Measurements from ENCODE around the gene LRRC1.
A peak's percentile ranks its signal among the peaks of the same experiment; 100 is the strongest.
"Not testable (repeated sequence)": the region's sequence is repeated elsewhere in the genome, so short reads cannot be mapped to it uniquely, and the experiment has no call there.

Gene LRRC1

DNA sequence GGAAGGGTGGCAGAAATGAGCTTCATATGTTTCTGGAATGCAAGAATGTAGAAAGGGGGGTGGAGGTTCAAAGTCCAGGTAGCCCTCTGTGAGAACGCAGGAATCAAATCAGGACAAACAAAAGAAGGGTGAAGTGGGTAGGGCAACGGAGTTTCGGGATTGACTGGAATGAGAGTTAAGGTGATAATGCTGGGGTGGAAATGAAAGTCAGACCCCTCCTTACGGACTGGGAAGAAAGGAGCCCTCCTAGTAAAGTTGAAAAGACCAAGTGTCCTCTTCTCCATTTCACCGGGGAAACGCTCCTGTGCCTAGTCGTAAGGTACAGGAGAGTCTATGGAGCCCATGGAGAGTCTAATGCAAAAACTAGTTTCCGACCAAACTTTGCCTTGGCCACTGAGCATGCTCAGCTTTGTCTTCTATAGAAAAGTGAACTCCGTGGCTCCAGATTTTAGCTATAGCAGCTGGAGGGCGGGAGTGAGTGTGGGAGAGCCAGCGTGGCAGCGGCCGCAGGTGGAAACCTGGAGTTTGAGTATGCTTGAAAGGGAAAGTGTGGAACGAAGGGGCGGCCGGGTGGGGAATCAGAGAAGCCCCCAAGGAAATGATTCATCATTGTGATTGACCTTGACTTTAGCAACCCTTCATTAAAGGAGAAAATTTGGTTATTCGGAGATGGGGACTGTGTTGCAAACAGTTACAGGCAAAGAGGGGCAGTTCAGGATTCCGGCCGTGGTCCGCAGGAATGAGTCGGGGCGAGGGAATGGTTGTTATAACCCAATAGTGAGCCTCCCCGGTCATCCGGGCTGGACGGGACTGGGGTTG, 1.3 kb upstream of the LRRC1 start:
- peak; percentile 42 to 73 for DNase-seq

DNA sequence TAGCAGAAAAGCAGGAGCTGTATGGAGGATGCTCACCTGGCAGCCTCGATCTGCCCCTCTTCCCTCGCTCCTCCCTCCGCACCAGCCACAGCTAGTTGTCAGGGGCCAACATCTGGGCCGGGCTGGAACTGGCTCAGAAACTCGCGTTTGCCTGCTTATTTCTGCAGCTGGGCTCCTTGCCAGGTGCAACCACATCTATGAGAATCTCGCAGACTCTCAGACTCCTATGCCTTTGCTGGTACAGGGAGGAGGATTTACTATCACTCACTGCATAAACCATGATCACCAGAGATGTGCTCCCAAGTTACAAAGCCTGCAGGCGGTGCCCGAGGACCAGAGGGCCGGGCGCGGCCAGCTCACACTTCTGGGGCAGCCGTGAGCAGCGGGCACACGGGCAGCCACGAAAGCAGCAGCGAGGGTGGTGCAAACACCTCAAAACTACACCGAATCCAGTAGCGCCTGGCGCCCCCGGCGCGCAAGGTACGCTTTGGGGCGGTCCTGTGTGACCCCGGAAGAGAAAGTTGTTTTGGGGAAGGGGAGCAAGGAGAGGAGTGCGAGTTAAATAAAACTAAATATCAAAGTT, 577 bp upstream of the LRRC1 start:
- peak in 1 of 2 experiments; percentile 68 for DNase-seq

DNA sequence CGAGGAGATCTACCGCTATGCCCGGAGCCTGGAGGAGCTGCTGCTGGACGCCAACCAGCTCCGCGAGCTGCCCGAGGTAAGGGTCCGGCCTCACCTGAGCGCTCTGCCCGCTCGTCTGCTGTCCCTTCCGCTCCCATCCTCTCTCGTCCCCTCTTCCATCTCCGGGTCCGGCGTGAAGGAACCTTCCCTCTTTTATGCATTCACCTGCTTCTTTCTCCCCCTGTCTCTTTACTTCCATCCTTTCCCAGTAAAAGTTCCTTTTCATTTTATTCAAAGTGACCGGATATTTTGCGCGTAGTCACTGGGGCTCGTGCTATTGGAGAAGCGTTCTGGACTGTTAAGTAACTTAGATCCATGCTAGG, 516 bp downstream of the LRRC1 start:
- DNase-seq = peak in 1 of 2 experiments; percentile 18

DNA sequence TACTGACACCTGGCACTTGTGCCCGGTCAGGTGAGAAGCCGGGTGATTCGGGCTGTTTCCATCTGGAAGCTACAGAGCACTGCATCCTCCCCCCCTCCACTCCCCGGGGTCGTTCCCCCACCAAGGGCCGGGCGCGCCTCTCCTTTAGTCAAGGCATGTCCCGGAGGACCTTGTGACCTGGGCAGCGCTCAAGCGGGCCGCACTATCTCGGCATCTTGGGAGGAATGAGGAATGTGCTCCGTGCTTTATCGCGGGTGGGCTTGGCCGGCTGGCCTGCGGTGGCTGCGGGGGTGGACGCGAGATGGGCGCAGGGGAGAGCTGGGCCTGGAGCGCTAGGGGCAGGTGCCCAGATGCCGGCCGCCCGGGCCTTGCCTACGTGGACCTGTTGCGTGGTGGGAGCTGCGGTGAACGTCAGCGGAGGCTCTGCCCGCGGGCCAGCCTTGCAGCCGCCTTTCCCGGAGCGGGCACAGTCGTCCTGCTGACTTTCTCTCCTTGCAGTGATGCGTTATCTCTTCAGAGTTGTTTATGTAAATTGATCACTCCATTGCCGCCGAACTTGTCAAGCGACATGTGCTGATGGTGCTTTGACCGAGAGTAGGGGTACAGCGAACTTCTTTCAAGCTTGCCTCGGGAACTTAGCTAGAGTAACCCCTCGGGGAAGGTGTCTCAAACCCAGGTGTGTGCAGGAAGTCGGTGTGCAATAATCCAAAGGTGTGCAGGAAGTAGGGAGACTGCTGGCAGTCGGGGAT, 1.1 kb downstream of the LRRC1 start:
- peak; percentile 27 for DNase-seq

DNA sequence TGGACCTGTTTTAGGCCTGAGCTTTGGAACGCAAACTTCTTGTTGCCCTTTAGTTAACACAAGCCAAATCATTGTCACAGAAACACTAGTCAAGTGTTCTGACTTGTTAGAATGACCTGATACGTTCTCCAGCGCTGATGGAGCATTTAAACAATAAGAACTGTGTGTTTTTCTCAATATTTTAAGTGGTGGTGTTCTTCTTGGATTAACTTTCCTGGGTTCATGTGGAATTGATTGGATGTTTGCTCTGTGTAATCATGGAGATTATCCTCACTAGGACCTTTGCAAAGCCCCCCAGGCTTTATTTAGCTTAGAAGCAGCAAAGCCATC, 1.6 kb downstream of the LRRC1 start:
- DNase-seq = no peak

DNA sequence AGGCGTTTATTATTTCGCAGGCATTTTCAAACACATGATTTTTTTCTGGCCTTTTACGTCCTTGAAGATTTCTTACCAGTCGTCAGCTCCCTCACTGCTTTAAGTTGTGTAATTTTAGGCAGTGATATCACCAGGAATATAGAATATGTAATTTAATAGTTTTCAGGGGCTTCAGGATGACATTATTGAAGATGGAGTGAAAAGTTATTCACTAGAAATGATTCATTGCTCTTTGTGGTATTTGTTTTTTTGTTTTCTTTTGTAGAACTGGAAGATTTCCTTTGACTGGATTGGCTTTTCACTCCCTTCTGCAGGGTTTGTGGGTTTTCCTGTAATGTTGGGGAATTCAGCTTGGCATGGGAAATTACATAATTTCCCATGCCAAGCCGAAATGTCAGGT, 2.0 kb downstream of the LRRC1 start:
- no peak for DNase-seq

DNA sequence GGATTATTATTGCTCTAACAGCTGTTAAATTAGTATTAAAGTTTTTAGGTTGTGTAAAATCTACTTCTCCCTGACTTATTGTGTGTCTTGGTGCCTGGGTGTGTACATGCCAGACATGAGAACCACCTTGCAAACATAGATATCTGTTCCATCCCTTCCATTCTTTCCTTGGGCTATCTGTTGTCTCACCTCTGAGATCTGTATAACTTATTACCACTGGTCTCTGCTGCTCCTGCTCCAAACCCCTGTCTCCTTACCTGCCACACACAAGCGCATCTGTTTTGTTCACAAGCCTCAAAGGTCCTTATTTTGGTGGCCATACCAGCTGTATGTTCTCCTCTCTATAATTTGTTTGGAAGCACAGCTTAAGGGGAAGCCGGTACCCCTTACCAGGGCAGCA, 2.5 kb downstream of the LRRC1 start:
- DNase-seq = no peak

DNA sequence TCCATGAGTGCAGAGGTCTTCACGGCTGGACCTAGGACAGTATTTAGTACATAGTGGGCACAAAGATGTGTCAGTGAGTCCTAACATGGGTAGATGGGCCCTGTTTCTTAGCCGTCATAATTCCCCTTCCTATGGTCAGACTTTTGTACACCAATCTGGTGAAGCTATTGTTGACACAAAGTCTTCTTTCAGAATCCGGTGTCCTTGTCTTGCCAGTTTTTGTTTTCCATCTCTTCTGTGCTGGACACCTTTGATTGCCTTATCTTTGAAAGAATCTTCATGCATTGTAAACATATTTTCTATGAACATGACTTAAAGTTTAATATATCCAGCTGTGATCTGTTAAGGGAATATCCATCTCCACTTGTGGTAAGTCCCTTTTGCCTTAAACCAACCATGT, 4.5 kb downstream of the LRRC1 start:
- DNase-seq = no peak

DNA sequence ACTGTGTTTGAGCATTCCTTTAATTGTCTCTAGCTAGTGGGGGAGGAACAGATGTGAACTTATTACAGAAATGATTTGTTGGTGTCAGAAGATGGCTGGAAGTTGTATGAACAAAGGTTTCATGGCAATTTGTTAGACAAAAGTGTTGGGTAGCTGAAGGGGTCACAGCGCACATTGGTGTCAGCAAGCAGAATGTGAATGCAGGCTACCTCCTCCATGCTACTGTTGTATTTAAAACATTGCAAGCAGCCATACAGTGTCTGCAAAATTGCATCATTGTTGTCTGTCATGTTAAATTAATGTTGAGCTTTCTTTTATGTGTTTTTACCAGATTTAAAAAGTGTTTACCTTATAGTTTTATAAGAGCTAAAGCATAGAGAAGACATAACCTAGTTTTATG, 6.2 kb downstream of the LRRC1 start:
- DNase-seq = no peak

DNA sequence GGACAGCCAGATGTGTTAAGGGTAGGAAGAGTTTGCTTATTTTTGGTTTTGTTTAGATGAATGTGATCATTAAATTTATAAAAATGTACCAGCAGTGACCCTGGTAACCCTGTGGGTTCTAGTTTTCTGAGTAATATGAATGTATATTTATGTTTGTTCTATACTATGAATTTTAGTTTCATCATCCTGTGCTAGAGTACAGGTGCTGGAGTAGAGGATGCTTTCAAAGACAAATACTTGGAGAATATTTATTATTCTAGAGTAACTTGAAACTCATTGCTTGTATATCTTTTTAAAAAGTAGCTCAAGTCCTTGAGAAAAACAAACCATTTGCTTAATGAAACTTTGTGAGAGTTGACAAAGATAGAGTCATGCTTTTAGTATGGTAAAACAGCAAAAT, 7.8 kb downstream of the LRRC1 start:
- no peak for DNase-seq

DNA sequence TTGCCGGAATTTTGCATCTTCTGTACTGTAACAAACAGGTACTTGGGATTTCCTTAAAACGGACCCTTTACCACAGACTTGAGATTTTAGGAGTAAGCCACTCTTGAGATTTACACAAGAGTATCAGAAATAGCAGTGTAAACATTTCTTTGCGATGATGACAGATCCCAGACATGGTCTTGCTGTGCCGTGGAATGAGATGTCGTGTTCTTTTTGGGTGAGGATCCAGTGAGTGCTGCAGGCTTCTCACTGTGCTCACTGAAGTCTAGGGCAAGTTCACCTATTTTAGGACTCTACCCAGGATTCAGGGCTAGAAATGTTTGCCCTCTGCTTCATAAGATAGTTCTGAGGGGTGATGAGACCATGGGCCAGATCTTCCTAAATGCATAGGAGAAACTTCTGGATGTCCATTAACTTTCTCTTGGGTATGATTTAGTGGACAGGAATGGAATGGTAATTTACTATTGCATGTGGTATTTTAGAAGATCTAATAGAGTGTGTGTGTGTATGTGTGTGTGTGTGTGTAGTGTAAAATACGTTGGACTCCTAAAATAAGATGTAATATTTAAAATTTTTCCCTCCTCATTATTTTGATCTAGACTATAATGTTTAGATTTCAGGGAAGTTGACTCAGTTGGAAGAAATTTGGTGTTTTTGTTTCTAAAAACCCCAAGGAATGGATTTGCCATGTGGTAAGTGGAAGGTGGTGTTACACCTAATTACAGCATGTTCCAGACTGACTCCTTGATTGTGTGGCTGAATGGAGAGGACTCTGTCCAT, 8.5 kb downstream of the LRRC1 start:
- DNase-seq = no peak

DNA sequence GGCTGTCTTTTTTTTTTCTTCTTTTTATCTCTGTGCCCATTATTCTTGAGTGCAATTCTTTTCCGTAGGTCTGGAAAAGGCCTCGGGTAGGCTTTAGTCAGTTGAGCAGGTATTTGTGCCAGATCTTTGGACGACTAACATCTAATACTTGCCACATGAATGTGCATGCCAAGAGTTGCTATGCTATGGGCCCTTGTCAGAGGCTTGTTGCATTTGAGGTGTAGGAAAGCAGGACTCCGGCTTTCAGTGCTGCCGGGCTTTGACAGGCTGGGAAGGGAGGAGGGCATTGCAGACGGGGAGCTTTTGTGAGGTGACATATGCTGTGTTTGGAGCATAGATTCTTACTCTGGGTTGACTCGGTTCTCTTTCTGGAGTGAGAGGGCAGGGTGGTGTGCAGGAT, 10.2 kb downstream of the LRRC1 start:
- no peak for DNase-seq

DNA sequence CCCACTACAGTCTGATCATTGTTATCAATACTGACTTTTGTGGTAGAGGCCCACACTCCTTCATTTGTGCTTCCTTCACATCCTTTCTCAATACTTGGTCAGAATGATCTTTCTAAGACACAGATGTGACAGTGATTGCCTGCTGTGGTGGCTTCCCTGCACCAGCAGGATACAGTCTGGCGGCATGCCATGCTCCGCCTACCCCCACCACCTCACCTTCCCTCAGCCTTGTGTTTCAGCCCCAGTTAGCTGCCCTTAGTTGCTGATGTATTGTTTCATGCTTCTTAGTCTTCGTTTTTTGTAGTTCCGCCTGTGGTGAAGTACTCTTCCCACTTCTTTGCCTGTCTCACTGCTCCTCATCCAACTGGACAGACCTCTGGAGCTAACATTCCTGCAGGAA, 10.9 kb downstream of the LRRC1 start:
- DNase-seq = peak in 1 of 2 experiments; percentile 8

DNA sequence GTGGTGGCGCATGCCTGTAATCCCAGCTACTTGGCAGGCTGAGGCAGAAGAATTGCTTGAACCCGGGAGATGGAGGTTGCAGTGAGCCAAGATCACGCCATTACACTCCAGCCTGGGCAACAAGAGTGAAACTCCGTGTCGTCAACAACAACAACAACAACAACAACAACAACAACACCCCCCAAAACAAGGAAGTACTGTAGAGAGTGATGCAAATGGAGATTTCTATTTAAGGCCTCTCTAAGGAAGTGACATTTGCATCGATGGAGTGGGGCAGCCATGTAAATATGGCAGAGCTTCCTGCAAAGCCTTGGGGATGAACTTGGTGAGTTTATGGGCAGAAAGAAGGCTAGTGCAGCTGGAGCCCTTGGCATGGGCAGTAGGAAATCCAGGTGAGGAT, 12.8 kb downstream of the LRRC1 start:
- not testable (repeated sequence) for DNase-seq

DNA sequence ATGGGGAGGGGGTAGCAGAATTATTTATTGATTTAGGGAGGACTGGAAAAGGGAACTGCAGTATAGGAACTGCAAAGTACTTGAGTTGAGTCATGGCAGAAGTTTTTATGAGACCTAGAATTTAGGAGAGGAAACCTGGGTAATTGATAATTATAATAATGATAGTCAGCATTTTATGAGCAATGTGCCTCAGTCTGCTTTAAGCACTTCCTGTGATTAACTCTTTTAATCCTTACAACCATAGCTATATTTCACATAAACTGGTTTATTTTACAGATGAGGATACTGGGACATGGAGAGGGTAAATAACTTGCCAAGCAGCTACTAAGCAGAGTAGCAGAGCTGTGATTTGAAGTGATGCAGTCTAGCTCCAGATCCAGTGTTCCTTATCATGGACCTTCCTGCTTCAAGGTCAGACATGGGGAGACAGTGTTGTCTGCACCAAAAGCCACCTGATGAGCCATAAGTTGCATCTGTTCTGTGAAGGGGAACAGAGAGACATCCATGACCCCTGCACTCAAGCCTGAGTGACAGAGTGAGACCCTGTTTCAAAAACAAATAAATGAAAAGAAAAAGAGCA, 13.6 kb downstream of the LRRC1 start:
- no peak for DNase-seq

DNA sequence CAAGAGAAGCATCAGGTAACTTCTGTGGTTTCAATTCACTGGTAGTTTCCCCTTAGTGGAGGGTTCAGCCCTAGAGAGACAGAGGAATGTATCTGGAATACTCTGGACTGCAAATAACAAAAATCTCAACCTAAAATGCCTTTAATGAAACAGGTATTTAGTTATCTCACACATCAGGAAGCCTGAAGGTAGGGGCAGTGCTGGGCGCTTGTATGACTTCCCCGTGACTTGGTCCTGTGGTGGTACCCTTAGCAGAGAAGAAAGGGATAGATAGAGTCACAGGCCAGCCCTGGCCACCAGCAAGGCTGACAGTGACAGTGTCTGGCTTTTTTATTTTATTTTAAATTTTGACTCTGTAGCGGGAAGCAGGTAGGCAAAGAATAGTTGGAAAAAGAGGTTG, 14.9 kb downstream of the LRRC1 start:
- DNase-seq = no peak

DNA sequence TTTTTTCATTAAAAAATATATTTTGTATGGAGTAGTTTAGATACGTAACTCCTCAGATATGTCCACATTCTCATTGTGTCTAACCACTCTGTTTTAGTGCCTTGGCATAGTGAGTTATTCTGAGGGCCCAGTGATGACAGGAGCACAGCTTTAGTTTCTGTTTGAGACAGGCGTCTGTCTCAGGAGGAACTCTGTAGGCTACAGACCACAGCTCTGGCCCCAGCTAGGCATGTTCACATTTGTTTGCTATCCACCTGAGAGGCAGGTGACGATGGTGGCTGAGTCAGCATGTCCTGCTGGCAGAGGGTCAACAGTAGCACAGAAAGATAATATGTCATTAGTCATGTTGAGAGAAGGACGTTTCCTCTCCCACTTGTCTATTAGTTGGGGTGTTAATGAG, 16.3 kb downstream of the LRRC1 start:
- peak; percentile 77 to 92 for DNase-seq

DNA sequence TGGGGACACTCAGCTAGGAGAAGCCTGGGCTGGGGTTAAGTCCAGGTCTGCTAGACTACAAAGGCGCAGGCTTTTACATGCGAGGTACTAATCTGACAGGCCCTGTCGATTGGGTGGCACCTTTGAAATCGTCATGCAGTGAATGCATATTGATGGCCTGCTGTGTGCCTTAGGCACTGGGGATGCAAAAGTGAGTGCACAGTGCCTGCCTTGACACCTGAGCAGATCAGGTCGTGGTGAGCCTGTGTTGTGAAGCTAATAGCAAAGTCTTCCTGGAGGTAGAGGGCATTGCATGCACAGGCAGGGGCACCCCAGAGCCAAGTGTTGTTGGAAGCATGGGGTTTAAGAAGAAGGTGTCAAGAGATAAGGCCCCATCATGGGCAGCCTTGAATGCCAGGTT, 16.9 kb downstream of the LRRC1 start:
- DNase-seq = peak in 1 of 2 experiments; percentile 45

DNA sequence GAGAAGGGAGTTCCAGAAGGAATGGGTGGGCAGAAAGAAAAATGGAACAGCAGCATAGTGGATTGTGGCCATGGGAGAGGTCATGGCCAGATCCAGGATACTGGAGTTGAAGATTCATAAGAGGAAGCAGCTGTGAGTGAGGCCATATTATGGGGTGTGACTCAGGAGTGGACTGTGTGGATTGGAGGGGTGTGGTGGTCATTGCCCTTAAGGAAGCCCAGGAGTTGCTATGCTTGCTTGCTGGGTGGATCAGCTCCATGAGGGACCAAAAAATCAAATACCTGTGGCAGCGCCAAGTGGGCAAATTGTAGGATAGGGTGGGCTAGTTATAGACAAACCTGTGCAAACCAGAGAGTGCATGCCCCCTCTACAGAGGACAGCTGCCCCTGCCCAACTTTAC, 18.3 kb downstream of the LRRC1 start:
- DNase-seq = no peak

DNA sequence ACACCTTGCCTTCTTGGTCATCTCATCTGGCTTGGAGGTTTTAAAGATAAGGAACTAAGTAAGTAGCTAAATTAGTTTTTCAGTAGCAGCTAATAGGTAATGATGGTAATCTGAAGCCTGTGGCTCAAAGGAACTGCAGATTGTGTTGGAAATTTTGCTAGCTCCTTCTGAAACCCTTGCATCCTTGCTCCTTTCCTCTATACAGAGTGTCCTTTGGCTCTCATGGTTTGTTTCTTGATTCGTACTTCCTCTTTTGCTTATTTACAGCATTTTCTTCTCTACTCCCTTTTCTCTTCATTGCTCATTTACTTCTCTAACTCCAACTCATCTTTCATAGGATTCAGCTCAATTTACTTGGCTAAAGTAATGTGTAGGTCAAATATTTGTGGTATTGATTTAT, 19.0 kb downstream of the LRRC1 start:
- DNase-seq = no peak

DNA sequence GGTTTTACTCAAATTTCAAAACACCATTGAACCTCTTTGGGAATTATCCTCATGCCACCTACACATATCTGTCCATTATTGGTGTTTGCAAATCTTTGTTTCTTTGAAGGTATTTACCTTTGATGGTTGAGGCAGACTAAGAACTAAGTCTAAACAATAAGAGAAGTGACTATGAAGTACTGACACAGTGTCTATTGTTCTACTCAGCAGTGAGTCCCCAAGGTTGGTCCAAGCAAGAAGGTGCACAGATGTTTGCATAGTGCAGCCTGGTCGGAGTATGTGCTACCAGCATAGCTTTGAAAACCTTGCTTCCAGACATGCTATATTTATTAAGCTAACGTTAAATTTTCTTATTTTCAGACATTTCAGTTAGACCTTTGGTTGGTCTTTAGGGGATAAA, 19.5 kb downstream of the LRRC1 start:
- no peak for DNase-seq

DNA sequence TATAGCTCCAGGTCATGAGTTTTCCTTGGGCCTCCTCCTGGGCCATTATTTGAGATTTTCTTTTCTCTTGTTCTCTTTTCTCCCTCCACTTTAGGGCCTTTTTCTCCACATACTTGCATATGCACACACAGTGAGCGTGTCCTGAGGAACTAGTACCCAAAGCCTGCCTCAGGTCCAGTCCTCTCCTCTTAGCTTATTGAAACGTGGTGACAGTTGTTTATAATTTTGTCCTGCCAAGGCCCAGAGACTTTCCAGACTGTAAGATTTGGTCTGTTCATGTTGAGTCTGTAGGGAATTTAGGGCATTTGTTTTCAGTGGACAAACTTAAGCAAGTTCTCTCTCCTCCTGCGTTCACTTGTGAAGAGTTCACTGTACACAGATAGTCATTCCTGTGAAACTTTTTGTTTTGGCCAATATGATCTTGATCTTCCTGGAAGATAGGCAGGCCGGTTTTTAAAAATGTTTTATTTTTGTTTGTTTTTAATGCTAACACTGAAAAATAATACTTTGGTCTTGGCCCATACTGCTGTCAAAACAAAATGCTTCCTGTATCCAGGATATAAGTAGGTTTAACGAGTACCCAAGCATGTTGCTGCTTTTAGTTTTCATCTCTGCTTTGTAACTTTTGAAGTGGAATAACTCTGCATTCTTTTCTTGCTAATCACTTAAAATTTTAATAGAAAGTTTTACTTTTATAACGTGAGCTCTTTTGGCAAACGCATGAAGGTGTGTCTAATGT, 20.7 kb downstream of the LRRC1 start:
- DNase-seq = no peak
